HEK293 (cell line): ENCODE data around the gene DLG2.

Experiments used
- CTCF ChIA-PET: fragments of 350-600 bp; formaldehyde crosslinking; extraction: SDS; loops from one replicate; lab custom pipeline; 2021; ENCODE audit warnings: antibody characterized with exemption; lab: Yijun Ruan, JAX
- POLR2A ChIA-PET: fragments of 300-600 bp; formaldehyde crosslinking; extraction: SDS; loops from one replicate; lab custom pipeline; 2020; ENCODE audit warnings: antibody characterized with exemption, inconsistent platforms; lab: Yijun Ruan, JAX
- H3K27ac ChIP-seq: fragments of 200-500 bp; sonication (Bioruptor generic); 2 replicates; pipeline ENCODE4 v1.5.1; 2014; ENCODE audit warnings: low read depth, low read length, control low read depth, inconsistent platforms; ENCODE audit errors: extremely low read depth
- H3K36me3 ChIP-seq, 2 experiments: fragments of 200-500 bp in 1 of 2; sonication (Bioruptor generic) in 1 of 2; 1 replicate in 1 of 2; 2 replicates in 1 of 2; pipeline ENCODE4 v1.5.1; 2014 to 2017; ENCODE audit warnings: inconsistent platforms in 2 of 2, low read length in 2 of 2; ENCODE audit not compliant: control insufficient read depth in 2 of 2, insufficient read depth in 1 of 2
- H3K4me1 ChIP-seq: fragments of 200-500 bp; sonication (Bioruptor generic); 2 replicates; pipeline ENCODE4 v1.5.1; 2014; ENCODE audit warnings: mild to moderate bottlenecking, low read length, inconsistent platforms; ENCODE audit not compliant: control insufficient read depth, insufficient read depth
- H3K4me3 ChIP-seq: 2 replicates; pipeline ENCODE4 v1.5.1; 2011; ENCODE audit warnings: low read depth, mild to moderate bottlenecking, control low read depth, low read length, moderate library complexity
- H3K9me3 ChIP-seq: fragments of 200-500 bp; sonication (Bioruptor generic); 2 replicates; pipeline ENCODE4 v1.5.1; 2014; ENCODE audit warnings: low read depth, low read length, inconsistent platforms; ENCODE audit not compliant: control insufficient read depth, insufficient read depth
- KLF17 ChIP-seq: fragments of 450-650 bp; formaldehyde crosslinking; IDR thresholded peaks from 2 replicates; pipeline ENCODE4 v1.5.1; 2016; ENCODE audit warnings: missing biosample characterization, missing genetic modification characterization
- PRDM1 ChIP-seq: fragments of 450-650 bp; formaldehyde crosslinking; IDR thresholded peaks from 2 replicates; pipeline ENCODE4; 2016; ENCODE audit warnings: missing biosample characterization, missing genetic modification characterization
- TCF7L2 ChIP-seq: IDR thresholded peaks from 2 replicates; pipeline ENCODE4 v1.6.1; 2011; ENCODE audit warnings: low read depth, mild to moderate bottlenecking, inconsistent platforms, low read length, moderate library complexity, borderline replicate concordance
- TSHZ1 ChIP-seq: fragments of 450-650 bp; formaldehyde crosslinking; IDR thresholded peaks from 2 replicates; pipeline ENCODE4 v1.5.1; 2016; ENCODE audit warnings: missing biosample characterization, missing genetic modification characterization, borderline replicate concordance
- WT1 ChIP-seq: fragments of 450-650 bp; formaldehyde crosslinking; IDR thresholded peaks from 2 replicates; pipeline ENCODE4 v1.5.1; 2016; ENCODE audit warnings: missing biosample characterization, missing genetic modification characterization
- ZFHX2 ChIP-seq: fragments of 450-650 bp; formaldehyde crosslinking; conservative IDR thresholded peaks from 2 replicates; pipeline ENCODE4 v1.5.1; 2016; ENCODE audit warnings: missing biosample characterization, missing genetic modification characterization
- ZNF16 ChIP-seq: fragments of 450-650 bp; formaldehyde crosslinking; IDR thresholded peaks from 2 replicates; pipeline ENCODE4 v1.5.1; 2016; ENCODE audit warnings: low read depth, missing biosample characterization, missing genetic modification characterization
- ZNF362 ChIP-seq: fragments of 450-650 bp; formaldehyde crosslinking; IDR thresholded peaks from 2 replicates; pipeline ENCODE4 v1.5.1; 2016; ENCODE audit warnings: missing biosample characterization, missing genetic modification characterization
- ZNF394 ChIP-seq: fragments of 450-650 bp; formaldehyde crosslinking; IDR thresholded peaks from 2 replicates; pipeline ENCODE4 v1.5.1; 2016; ENCODE audit warnings: missing biosample characterization, missing genetic modification characterization, mild to moderate bottlenecking, moderate library complexity, borderline replicate concordance
- ZNF416 ChIP-seq: fragments of 450-650 bp; formaldehyde crosslinking; IDR thresholded peaks from 2 replicates; pipeline ENCODE4 v1.5.1; 2016; ENCODE audit warnings: missing biosample characterization, missing genetic modification characterization
- ZNF426 ChIP-seq: fragments of 450-650 bp; formaldehyde crosslinking; IDR thresholded peaks from 2 replicates; pipeline ENCODE4 v1.5.1; 2017; ENCODE audit warnings: missing biosample characterization, missing genetic modification characterization, mild to moderate bottlenecking, inconsistent platforms, moderate library complexity
- ZNF433 ChIP-seq: fragments of 450-650 bp; formaldehyde crosslinking; IDR thresholded peaks from 2 replicates; pipeline ENCODE4 v1.5.1; 2016; ENCODE audit warnings: missing biosample characterization, missing genetic modification characterization, low read depth
- ZNF488 ChIP-seq: fragments of 450-650 bp; formaldehyde crosslinking; IDR thresholded peaks from 2 replicates; pipeline ENCODE4 v1.5.1; 2016; ENCODE audit warnings: missing biosample characterization, missing genetic modification characterization
- ZNF555 ChIP-seq: fragments of 450-650 bp; formaldehyde crosslinking; conservative IDR thresholded peaks from 2 replicates; pipeline ENCODE4 v1.5.1; 2017; ENCODE audit warnings: missing biosample characterization, mild to moderate bottlenecking, missing genetic modification characterization, inconsistent platforms
- ZNF639 ChIP-seq: fragments of 450-650 bp; formaldehyde crosslinking; IDR thresholded peaks from 2 replicates; pipeline ENCODE4 v1.5.1; 2016; ENCODE audit warnings: missing biosample characterization, missing genetic modification characterization
- ZNF658 ChIP-seq: fragments of 450-650 bp; formaldehyde crosslinking; IDR thresholded peaks from 2 replicates; pipeline ENCODE4; 2016; ENCODE audit warnings: missing biosample characterization, missing genetic modification characterization
- ZNF76 ChIP-seq: fragments of 450-650 bp; formaldehyde crosslinking; IDR thresholded peaks from 2 replicates; pipeline ENCODE4; 2016; ENCODE audit warnings: low read depth, missing biosample characterization, missing genetic modification characterization, borderline replicate concordance
- ZNF777 ChIP-seq: fragments of 450-650 bp; formaldehyde crosslinking; IDR thresholded peaks from 2 replicates; pipeline ENCODE4 v1.5.1; 2017; ENCODE audit warnings: missing biosample characterization, missing genetic modification characterization, borderline replicate concordance
- TF ChIP-seq, protein P1 (sequence below): fragments of 450-650 bp; formaldehyde crosslinking; IDR thresholded peaks from 2 replicates; pipeline ENCODE4 v1.5.1; 2016; ENCODE audit warnings: missing biosample characterization, missing genetic modification characterization, borderline replicate concordance
- TF ChIP-seq, protein P2 (sequence below): fragments of 450-650 bp; formaldehyde crosslinking; conservative IDR thresholded peaks from 2 replicates; pipeline ENCODE4 v1.5.1; 2016; ENCODE audit warnings: low read depth, missing biosample characterization, missing genetic modification characterization

DLG2 gene

GRCh38 chr11:85540181-85540580 lies 87.0 kb downstream of the DLG2 start:
- no peak overlapping the region for H3K4me3 ChIP-seq
- POLR2A ChIA-PET = no interaction called here
- CTCF ChIA-PET = no interaction called here
- no peaks in the 10 kb centered on the region for H3K9me3 ChIP-seq
- H3K4me1 ChIP-seq = no peaks in the 10 kb centered on the region
- H3K27ac ChIP-seq = no peak overlapping the region
- TF ChIP-seq ZNF433 = no peak
- no peak for TF ChIP-seq ZNF639
- TF ChIP-seq ZNF488 (tag by site-specific recombination) = no peak
- TF ChIP-seq ZNF416 (tag by site-specific recombination) = no peak
- TF ChIP-seq ZFHX2 (tag by site-specific recombination) = no peak
- TF ChIP-seq ZNF16 = no peak
- no peak for TF ChIP-seq ZNF76 (tag by site-specific recombination)
- no peak for TF ChIP-seq ZNF658 (tag by site-specific recombination)
- TF ChIP-seq TSHZ1 = no peak
- no peak for TF ChIP-seq TCF7L2
- TF ChIP-seq ZNF394 = no peak
- no peak for TF ChIP-seq ZNF426
- TF ChIP-seq KLF17 (tag by site-specific recombination) = no peak
- no peak for TF ChIP-seq ZNF555 (tag by site-specific recombination)
- no peak for TF ChIP-seq ZNF777 (tag by site-specific recombination)
- TF ChIP-seq ZNF362 = no peak
- TF ChIP-seq PRDM1 = no peak
- TF ChIP-seq, protein P1, sequence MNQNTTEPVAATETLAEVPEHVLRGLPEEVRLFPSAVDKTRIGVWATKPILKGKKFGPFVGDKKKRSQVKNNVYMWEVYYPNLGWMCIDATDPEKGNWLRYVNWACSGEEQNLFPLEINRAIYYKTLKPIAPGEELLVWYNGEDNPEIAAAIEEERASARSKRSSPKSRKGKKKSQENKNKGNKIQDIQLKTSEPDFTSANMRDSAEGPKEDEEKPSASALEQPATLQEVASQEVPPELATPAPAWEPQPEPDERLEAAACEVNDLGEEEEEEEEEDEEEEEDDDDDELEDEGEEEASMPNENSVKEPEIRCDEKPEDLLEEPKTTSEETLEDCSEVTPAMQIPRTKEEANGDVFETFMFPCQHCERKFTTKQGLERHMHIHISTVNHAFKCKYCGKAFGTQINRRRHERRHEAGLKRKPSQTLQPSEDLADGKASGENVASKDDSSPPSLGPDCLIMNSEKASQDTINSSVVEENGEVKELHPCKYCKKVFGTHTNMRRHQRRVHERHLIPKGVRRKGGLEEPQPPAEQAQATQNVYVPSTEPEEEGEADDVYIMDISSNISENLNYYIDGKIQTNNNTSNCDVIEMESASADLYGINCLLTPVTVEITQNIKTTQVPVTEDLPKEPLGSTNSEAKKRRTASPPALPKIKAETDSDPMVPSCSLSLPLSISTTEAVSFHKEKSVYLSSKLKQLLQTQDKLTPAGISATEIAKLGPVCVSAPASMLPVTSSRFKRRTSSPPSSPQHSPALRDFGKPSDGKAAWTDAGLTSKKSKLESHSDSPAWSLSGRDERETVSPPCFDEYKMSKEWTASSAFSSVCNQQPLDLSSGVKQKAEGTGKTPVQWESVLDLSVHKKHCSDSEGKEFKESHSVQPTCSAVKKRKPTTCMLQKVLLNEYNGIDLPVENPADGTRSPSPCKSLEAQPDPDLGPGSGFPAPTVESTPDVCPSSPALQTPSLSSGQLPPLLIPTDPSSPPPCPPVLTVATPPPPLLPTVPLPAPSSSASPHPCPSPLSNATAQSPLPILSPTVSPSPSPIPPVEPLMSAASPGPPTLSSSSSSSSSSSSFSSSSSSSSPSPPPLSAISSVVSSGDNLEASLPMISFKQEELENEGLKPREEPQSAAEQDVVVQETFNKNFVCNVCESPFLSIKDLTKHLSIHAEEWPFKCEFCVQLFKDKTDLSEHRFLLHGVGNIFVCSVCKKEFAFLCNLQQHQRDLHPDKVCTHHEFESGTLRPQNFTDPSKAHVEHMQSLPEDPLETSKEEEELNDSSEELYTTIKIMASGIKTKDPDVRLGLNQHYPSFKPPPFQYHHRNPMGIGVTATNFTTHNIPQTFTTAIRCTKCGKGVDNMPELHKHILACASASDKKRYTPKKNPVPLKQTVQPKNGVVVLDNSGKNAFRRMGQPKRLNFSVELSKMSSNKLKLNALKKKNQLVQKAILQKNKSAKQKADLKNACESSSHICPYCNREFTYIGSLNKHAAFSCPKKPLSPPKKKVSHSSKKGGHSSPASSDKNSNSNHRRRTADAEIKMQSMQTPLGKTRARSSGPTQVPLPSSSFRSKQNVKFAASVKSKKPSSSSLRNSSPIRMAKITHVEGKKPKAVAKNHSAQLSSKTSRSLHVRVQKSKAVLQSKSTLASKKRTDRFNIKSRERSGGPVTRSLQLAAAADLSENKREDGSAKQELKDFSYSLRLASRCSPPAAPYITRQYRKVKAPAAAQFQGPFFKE = no peak
- TF ChIP-seq WT1 = no peak
- TF ChIP-seq, protein P2, sequence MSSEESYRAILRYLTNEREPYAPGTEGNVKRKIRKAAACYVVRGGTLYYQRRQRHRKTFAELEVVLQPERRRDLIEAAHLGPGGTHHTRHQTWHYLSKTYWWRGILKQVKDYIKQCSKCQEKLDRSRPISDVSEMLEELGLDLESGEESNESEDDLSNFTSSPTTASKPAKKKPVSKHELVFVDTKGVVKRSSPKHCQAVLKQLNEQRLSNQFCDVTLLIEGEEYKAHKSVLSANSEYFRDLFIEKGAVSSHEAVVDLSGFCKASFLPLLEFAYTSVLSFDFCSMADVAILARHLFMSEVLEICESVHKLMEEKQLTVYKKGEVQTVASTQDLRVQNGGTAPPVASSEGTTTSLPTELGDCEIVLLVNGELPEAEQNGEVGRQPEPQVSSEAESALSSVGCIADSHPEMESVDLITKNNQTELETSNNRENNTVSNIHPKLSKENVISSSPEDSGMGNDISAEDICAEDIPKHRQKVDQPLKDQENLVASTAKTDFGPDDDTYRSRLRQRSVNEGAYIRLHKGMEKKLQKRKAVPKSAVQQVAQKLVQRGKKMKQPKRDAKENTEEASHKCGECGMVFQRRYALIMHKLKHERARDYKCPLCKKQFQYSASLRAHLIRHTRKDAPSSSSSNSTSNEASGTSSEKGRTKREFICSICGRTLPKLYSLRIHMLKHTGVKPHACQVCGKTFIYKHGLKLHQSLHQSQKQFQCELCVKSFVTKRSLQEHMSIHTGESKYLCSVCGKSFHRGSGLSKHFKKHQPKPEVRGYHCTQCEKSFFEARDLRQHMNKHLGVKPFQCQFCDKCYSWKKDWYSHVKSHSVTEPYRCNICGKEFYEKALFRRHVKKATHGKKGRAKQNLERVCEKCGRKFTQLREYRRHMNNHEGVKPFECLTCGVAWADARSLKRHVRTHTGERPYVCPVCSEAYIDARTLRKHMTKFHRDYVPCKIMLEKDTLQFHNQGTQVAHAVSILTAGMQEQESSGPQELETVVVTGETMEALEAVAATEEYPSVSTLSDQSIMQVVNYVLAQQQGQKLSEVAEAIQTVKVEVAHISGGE (tag by site-specific recombination) = no peak
- TF ChIP-seq, all 188 proteins: peak for 0
- no peaks in the 10 kb centered on the region for H3K36me3 ChIP-seq
